Fibroblast of mammary gland (primary cell): ENCODE results near the gene GSK3A.
A peak's percentile ranks its signal among the peaks of the same experiment; 100 is the strongest.

Source experiments
- DNase-seq: peaks from one replicate; pipeline ENCODE4 v3.0.0-alpha.2; 2010; ENCODE audit warnings: low read depth
- H3K4me3 ChIP-seq: 2 replicates; pipeline ENCODE4 v1.5.1; 2011; ENCODE audit warnings: low read depth, mild to moderate bottlenecking, low read length, moderate library complexity; ENCODE audit not compliant: control insufficient read depth
- TF ChIP-seq, protein P1 (sequence below): conservative IDR thresholded peaks from 2 replicates; pipeline ENCODE4 v1.5.1; 2011; ENCODE audit warnings: low read depth, low read length, inconsistent platforms; ENCODE audit not compliant: control insufficient read depth, insufficient read depth

Gene GSK3A

DNA sequence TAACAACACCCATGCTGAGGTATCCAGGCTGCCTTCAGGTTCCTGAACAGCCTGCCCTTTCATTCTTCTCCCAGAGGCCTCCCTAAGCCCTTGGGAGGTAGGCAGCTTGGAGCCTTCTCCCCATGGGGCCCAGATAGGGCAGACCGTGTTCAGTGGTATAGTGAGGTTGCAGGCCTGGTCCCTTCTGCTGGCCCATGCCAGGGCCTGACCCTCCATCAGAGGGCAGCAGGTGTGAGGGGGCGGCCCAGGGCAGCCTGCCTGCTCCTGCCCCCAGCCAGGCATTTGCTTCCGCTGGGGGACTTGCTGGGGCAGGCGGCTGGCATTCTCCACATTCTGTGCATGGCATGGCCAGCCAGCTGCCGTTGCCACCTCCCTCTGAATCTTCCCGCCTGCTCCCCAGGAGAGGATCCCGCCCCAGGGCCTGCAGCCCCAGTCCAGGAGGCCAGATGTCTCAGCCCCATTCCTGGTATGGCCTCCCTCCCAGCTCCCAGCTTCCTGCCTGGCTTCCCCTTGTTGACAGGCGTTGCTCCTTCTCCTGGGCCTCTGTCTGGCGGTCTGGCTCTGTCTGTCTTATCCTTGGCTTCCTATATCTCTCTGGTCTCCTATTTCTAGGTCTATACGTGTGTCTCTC, 35.5 kb upstream of the GSK3A start:
- DNase-seq = no peak
- H3K4me3 ChIP-seq = no peak overlapping the region
- TF ChIP-seq, protein P1, sequence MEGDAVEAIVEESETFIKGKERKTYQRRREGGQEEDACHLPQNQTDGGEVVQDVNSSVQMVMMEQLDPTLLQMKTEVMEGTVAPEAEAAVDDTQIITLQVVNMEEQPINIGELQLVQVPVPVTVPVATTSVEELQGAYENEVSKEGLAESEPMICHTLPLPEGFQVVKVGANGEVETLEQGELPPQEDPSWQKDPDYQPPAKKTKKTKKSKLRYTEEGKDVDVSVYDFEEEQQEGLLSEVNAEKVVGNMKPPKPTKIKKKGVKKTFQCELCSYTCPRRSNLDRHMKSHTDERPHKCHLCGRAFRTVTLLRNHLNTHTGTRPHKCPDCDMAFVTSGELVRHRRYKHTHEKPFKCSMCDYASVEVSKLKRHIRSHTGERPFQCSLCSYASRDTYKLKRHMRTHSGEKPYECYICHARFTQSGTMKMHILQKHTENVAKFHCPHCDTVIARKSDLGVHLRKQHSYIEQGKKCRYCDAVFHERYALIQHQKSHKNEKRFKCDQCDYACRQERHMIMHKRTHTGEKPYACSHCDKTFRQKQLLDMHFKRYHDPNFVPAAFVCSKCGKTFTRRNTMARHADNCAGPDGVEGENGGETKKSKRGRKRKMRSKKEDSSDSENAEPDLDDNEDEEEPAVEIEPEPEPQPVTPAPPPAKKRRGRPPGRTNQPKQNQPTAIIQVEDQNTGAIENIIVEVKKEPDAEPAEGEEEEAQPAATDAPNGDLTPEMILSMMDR = no peak

- DNase-seq = peak; percentile 38
- TF ChIP-seq, protein P1 = no peak
- H3K4me3 ChIP-seq = no peak overlapping the region
These were observed 34.4 kb upstream of the GSK3A start for GRCh38 chr19:42276821-42277220.

GRCh38 chr19:42276284-42276683, 33.9 kb upstream of the GSK3A start:
- no peak for DNase-seq
- H3K4me3 ChIP-seq = no peak overlapping the region
- TF ChIP-seq, protein P1 = no peak

- H3K4me3 ChIP-seq = no peak overlapping the region
- TF ChIP-seq, protein P1 = no peak
- DNase-seq = no peak
These were observed 33.1 kb upstream of the GSK3A start for GRCh38 chr19:42275517-42275916.

DNA sequence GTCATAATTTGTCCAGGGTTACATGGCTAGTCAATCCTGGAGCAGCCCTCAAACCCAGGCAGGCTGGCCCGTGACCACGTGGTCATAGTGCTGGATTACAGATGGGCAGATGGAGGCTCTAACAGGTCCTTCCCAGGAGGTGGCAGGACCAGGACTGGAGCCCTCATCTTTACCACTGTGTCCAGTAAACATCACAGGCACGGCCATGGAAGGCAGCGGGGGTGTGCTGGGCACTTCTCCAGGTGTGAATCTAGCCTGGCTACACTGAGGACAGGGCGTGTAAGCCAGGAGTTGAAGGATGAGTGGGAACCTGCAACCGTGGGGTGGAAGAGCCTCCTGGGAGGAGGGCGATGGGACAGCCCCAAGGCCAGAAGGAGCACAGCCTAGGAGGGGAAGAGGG, 32.7 kb upstream of the GSK3A start:
- TF ChIP-seq, protein P1 = no peak
- DNase-seq = no peak
- no peak overlapping the region for H3K4me3 ChIP-seq

DNA sequence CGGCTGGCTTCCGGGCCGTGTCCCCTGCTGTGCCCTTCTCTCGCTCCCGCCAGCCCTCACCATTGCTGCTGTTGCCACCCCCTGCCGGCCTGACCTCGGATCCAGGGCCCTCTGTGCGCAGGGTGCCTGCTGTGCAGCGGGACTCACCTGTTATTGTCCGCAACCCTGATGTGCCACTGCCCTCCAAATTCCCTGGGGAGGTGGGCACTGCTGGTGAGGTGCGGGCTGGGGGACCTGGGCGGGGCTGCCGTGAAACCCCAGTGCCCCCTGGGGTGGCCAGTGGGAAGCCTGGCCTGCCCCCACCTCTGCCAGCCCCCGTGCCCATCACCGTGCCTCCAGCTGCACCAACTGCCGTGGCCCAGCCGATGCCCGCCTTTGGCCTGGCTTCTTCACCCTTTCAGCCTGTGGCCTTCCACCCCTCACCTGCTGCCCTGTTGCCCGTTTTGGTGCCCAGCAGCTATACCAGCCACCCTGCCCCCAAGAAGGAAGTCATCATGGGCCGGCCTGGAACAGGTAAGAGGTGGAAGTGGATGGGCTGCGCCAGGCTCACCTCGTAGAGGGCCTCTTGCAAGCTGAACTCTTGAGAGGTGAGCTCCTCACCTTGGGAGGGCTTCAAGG, 31.8 kb upstream of the GSK3A start:
- H3K4me3 ChIP-seq = no peak overlapping the region
- TF ChIP-seq, protein P1 = no peak
- no peak for DNase-seq
